ENCODE results near the gene DHX36.

Gene DHX36

GRCh38 chr3:154285221-154285620 lies 39.1 kb downstream of the DHX36 start:
- no peak for DNase-seq

- DNase-seq: no peak
Measured at GRCh38 chr3:154280161-154280560, 44.1 kb downstream of the DHX36 start.

GRCh38 chr3:154275965-154276364 lies 48.3 kb downstream of the DHX36 start:
- peak; percentile 62 for DNase-seq

DNA sequence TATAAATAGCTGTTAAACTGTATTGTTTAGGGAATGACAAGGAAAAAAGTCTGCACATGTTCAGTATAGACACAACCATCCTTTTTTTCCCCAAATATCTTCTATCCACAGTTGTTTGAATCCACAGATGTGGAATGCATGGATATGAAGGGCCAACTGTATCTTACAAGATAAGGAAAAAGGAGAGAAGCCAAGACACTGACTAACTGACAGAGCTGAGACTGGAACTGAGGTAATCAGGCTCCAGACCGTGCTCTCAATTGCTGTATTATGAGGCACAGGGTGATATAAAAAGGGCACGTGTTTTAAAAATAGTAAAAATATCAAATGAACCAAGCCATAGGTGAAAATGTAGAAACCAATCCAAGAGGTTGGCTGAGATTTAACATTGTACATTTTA lies 49.0 kb downstream of the DHX36 start:
- DNase-seq: no peak

- DNase-seq: peak; percentile 36
Measured at GRCh38 chr3:154274348-154274747, 49.9 kb downstream of the DHX36 start.

DNA sequence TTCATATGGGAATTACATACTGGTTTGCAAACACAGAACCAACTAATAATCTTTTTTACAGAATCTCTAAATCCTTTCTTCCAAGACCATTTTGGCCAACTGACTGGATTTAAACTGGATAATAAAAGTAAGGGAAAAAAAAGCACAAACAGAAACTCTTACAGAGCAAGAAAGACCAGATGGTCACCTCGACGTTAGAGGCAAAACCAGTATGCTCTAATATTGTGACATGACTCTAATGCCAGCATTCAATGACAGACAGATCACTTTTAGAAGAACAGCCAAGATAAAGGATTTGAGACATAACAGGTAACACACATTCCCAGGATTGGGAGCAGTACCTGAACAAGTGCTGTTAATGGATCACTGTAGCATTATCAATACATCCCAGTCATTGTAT lies 50.9 kb downstream of the DHX36 start:
- no peak for DNase-seq

DNA sequence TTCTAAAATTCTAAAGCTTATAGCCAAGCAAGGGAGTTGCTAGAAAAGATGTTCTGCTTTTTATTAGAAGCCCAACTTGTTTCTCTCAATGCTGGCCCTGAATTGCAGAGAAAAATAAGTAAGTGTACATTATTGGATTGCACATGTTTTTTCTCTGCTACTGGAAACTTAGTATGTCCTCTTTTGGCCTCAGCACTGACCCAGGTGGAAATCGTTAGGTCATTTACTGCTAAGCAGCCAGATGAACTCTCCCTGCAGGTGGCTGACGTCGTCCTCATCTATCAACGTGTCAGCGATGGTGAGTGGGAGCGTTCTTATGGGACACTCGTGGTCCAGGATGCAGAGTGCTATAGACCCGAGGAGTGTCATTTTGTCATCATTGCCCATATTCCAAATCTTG lies 69.8 kb downstream of the DHX36 start:
- DNase-seq: no peak

DNA sequence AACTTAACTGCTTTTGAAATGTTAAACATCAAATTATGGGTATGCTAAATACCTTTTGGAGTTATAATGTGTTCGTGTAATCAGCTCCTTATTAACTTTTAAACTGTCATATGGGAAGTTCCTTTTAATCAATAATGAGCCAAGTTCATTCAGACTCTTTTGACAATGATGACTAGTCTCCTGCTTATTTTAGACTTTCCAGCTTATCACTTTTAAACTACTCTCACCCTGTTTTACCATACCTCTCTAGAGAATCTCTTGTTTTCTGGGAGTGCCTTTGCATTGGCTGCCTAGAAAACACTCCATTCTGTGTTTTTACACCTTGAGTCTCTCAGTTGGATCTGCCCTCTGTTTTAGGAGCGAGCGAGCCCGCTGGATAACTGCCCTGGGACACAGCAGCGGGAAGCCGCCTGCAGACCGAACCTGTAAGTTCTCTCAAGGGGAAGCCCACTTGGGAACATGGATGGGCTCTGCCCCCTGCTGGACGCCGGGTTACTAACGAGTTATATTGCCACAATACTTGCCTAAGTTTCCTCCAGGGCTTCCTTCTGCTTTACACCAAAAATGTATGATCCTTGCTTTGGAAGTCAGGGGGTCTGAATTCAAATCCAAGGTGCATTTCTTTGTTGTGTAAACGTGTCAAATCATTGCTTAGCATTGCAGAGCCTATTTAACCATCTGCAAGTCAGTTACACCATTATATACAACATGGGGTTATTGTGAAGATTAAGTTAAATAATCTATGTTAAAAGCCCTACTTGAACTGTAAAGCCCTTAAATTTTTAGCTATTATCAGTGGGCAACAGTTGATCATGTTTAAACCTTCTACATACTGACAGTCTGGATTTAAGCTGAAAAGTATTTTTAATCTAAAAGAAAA lies 71.3 kb downstream of the DHX36 start:
- peak; percentile 95 for DNase-seq

DNA sequence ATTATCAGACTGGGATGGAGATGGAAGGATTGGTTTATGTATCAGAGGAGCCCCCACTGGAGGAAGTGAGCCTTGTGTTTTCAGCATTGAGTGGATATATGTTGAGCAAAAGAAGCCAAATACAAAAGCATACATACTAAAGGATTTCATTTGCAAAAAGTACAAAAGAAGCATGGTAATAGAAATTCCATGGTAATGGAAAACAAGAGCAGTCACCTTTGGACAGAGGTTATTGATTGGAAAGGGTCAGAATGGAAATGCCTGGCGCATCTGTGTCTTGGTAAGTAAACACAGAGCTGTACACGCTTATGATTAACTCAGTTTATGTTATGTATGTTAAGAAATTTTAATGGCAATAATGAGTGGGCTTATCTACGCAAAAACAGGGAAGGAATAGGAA lies 72.7 kb downstream of the DHX36 start:
- no peak for DNase-seq

DNA sequence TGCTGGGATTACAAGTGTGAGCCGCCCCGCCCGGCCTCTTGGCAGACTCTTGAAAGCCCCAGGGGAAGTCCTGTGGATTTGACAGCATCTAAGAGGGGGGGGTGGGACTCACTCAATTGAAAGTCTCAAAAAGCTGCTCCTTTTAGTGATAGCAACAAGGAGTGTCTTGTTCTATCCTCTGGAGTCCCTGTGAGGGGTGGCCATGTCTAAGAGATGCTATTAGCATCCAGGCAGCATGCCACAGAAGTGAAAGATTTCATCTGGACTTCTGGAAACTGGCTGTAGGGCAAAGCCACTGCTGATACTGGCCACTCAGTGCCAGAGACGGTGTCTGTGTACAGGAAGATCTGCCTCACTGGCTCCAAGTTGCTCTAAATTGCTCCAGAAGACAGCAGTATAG lies 74.0 kb downstream of the DHX36 start:
- no peak for DNase-seq

DNA sequence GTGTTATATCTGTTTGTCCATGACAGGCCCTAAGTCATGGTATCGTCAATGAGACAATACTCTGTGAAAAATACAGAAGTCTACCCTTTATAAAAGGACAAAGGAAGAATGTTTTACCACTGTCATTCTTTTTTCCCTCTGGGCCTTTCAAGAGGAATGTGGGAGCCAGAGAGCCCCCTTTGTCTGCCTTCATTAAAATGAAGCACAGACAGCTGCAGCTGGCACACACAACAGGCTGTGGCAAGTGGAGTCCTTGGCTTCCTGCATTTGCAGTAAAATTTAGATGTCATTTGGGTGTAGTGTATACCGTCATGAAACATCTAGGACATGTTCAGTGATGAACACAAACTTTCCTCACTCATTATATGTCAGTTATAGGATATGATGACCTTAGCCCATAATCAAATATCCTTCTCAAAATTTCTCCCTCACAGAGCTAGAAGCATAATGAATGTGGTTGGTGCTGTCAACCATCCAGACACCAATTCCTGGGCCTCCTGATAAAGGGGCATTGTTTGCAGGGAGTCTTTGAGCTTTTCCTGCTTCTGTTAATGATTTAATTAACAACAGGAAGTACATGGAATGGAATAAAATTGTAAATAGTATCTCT lies 76.4 kb downstream of the DHX36 start:
- DNase-seq: no peak

- DNase-seq: no peak
Measured at GRCh38 chr3:154244644-154245043, 79.6 kb downstream of the DHX36 start.

DNA sequence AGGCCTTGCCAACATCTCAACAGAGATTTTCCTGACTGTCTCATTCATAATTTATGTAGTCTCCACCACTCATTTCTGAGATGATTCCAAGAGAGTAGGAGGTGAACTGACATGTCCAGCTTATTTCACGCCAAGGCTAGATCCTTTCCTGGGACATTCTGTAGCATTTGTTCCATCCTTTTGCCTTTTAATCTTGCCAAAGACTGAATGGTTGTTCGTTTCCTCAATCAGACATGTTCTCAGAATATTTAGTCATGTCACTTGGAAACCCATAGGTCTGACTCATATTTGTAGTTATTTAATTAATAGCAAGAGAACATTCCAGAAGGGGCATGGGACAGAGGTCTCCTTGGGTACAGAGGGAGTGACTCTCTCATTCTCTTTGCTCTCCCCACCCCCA lies 80.9 kb downstream of the DHX36 start:
- no peak for DNase-seq

- DNase-seq: no peak
Measured at GRCh38 chr3:154242766-154243165, 81.5 kb downstream of the DHX36 start.

- DNase-seq: no peak
Measured at GRCh38 chr3:154241496-154241895, 82.8 kb downstream of the DHX36 start.

- DNase-seq: no peak
Measured at GRCh38 chr3:154240235-154240634, 84.1 kb downstream of the DHX36 start.

GRCh38 chr3:154236331-154236730 lies 88.0 kb downstream of the DHX36 start:
- DNase-seq: no peak

DNA sequence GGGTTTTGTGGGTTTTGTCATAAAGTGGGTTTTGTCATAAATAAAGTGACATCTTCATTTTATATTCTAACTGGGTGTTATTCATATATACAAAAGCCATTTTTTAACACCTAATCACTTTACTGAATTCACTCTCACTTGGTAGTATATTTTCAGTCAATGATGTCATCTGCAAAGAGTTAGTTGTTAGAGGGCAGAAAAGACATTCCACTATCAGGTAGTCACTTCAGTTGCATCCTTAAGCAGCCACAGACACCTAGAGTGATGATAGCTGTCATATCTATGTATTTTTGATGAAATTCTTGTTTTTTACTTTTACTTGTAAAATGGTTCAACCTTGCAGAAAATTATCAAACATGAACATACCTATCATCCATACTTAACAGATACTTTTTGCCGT lies 89.0 kb downstream of the DHX36 start:
- DNase-seq: no peak

GRCh38 chr3:154229217-154229590 lies 95.1 kb downstream of the DHX36 start:
- no peak for DNase-seq

- DNase-seq: no peak
Measured at GRCh38 chr3:154228561-154229216, 95.6 kb downstream of the DHX36 start.

GRCh38 chr3:154227531-154227930 lies 96.8 kb downstream of the DHX36 start:
- no peak for DNase-seq

DNA sequence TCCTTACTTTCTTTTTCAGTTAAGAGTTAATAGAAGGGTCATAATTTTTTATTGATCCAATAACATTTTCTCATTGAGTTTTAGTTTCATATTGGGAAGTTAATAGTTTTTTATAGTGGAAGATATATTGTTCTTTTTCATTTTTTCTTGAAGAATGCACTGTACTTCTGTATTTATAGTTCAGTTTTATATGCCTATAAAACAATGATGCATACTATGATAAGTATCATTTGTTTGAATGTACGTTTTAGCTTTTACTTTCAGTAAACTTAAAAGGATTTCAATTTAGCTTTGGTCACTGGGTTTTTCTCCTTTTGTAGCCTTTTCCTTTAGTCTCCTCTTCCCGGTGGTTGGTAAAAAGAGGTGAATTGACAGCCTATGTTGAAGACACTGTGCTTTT lies 98.8 kb downstream of the DHX36 start:
- DNase-seq: no peak

GRCh38 chr3:154224866-154225265 lies 99.4 kb downstream of the DHX36 start:
- DNase-seq: no peak

GRCh38 chr3:154224366-154224765 lies 99.9 kb downstream of the DHX36 start:
- DNase-seq: no peak

Measured in NCI-H82 (cell line).